Thyroid gland (tissue), 4 donors: ENCODE results near the gene DCDC2B. TPM values are rescaled to one million over a fixed set of nuclear protein-coding genes. Genes with fewer than 3 reads are reported as not detected.

Experiments used
- DNase-seq, 2 donors: peaks; one replicate each; pipeline ENCODE4 v3.0.0-alpha.2; 2019
- H3K27ac ChIP-seq, 3 donors: fragments of 200-600 bp; sonication (generic); 1 replicate in 2 of 3; 2 replicates in 1 of 3; pipeline ENCODE4 v1.5.1; 2016 to 2019; ENCODE audit warnings: mild to moderate bottlenecking in 1 of 3, moderate library complexity in 1 of 3
- H3K27me3 ChIP-seq: fragments of 200-600 bp; sonication (generic); one replicate; pipeline ENCODE4 v1.5.1; 2019
- H3K36me3 ChIP-seq, 2 donors: fragments of 200-600 bp; sonication (generic); one replicate each; pipeline ENCODE4 v1.5.1; 2016 to 2019
- H3K4me1 ChIP-seq, 2 donors: fragments of 200-600 bp; sonication (generic); one replicate each; pipeline ENCODE4 v1.5.1; 2017 to 2019
- H3K4me3 ChIP-seq, 3 donors: fragments of 200-600 bp; sonication (generic); replicated peaks in 1 of 3; 1 replicate in 2 of 3; 2 replicates in 1 of 3; pipeline ENCODE4 v1.5.1; 2016; ENCODE audit warnings: mild to moderate bottlenecking in 1 of 3
- H3K9me3 ChIP-seq: fragments of 200-600 bp; sonication (generic); one replicate; pipeline ENCODE4 v1.5.1; 2017
- POLR2A ChIP-seq, 2 donors: fragments of 450-650 bp; IDR thresholded peaks; one replicate each; pipeline ENCODE4 v1.6.1; 2017; ENCODE audit warnings: antibody characterized with exemption in 2 of 2, mild to moderate bottlenecking in 2 of 2, moderate library complexity in 1 of 2
- WGBS, 2 donors: methylation state at CpG; one replicate each; pipeline ENCODE4 v1.1.5; 2017; 5-methylcytosine and 5-hydroxymethylcytosine counted together
- intact Hi-C: fragments of 100-400 bp; cut with DNase I; formaldehyde crosslinking; loops from one replicate; pipeline ENCODE4 v1.15.1; 2023
- total RNA-seq, 4 donors: library from RNA; depleted of rRNA; stranded (reverse); fragments of >200 nt; gene quantifications; one replicate each; pipeline ENCODE4 v1.2.3, GENCODE V29; 2016
- TF ChIP-seq, protein P1 (sequence below), 6 experiments: fragments of 200-600 bp in 3 of 6; fragments of 450-650 bp in 3 of 6; sonication (generic) in 3 of 6; IDR thresholded peaks; one replicate each; pipeline ENCODE4 v1.5.1; 2016 to 2019; ENCODE audit warnings: antibody characterized with exemption in 6 of 6, mild to moderate bottlenecking in 2 of 6, inconsistent platforms in 1 of 6, moderate library complexity in 1 of 6

The DCDC2B gene
- total RNA-seq, 4 donors from 2014 or later = not detected

DNA sequence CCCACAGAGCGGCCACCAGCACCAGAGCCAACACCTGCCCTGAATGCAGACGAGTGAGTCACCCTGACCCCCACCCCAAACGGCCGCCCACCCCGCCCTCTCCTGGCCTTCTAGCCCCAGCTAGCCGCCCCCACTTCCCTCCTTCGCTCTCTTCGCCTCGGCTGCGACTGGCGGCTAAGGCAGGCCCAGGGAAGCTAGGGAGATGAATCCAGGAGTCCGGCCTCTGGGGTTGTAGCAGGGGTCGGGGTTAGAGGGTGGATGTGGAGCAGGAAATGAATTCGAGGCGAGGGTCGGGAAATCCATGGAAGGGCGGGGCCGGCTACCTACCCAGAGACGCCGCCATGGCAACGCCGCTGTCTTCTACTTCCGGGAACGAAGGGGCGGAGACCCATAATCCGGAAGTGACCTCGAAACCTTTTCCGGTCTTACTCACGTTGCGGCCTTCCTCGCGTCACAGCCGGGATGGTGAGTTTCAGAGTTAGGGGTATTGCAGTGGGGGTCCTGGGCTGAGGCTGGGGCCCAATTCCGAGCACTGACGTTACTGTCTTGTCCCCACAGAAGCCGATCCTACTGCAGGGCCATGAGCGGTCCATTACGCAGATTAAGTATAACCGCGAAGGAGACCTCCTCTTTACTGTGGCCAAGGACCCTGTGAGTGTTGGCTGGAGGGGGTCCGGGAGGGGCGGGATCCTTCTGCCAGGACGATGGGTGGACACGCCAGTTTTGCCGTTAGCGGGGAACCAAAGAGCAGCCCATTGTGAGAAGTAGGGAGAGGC, 13.3 kb downstream of the DCDC2B start, which contains the start of the genes EIF3I and TMEM234:
EIF3I (plus strand) TSS at position 428 of the 776 bp plus-strand sequence; CDS start at position 463, 35 bp downstream.
TMEM234 (minus strand) TSS at position 374 of the 776 bp plus-strand sequence; CDS start at position 343, 31 bp downstream.
- 0 to 2% methylated on average over 33 to 42 of the region's 46 CpGs for WGBS, 2 donors
- intact Hi-C loops = loop anchor here (10.0 kb wide), 1 partner anchor 173 kb away; the partner anchor contains the start of gene BSDC1
- H3K36me3 ChIP-seq = peaks cover 25 to 26% of the 10 kb centered on the region in 2 donors
- TF ChIP-seq, protein P1, sequence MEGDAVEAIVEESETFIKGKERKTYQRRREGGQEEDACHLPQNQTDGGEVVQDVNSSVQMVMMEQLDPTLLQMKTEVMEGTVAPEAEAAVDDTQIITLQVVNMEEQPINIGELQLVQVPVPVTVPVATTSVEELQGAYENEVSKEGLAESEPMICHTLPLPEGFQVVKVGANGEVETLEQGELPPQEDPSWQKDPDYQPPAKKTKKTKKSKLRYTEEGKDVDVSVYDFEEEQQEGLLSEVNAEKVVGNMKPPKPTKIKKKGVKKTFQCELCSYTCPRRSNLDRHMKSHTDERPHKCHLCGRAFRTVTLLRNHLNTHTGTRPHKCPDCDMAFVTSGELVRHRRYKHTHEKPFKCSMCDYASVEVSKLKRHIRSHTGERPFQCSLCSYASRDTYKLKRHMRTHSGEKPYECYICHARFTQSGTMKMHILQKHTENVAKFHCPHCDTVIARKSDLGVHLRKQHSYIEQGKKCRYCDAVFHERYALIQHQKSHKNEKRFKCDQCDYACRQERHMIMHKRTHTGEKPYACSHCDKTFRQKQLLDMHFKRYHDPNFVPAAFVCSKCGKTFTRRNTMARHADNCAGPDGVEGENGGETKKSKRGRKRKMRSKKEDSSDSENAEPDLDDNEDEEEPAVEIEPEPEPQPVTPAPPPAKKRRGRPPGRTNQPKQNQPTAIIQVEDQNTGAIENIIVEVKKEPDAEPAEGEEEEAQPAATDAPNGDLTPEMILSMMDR (IDR thresholded peaks at IDR 0.05) = no peak
- TF ChIP-seq POLR2A (IDR thresholded peaks at IDR 0.05) = peak in 1 of 2 donors; percentile 75
- peak within 1 kb of the TSS; percentile 77 to 89 (median 84) for H3K27ac ChIP-seq
- DNase-seq = peak; percentile 93
- H3K27me3 ChIP-seq = no peaks in the 10 kb centered on the region
- H3K4me1 ChIP-seq = peaks cover 27 to 36% of the 10 kb centered on the region in 2 donors
- H3K4me3 ChIP-seq = peak within 1 kb of the TSS; percentile 61 to 99 (median 90)
- no peaks in the 10 kb centered on the region for H3K9me3 ChIP-seq

DNA sequence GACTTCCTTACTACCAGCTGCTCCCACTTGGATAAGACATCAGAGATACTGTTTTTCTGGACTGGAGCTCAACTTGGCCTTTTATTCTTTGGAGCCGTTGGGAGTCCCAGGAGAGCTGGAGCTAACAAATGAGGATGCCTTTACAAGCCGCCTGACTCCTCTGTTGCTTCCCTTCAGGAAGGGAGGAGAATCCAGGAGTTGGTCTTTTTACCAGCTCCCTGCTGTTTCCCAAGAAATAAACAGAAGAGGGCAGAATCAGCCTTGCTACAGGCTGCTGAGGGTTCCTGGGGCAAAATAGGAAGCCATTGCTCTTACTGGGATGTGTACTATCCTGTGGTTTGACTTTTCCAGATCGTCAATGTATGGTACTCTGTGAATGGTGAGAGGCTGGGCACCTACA, 14.8 kb downstream of the DCDC2B start:
- TF ChIP-seq POLR2A (IDR thresholded peaks at IDR 0.05) = no peak
- TF ChIP-seq, protein P1 (IDR thresholded peaks at IDR 0.05) = no peak
- no peaks in the 10 kb centered on the region for H3K27me3 ChIP-seq
- intact Hi-C loops = loop anchor here (10.0 kb wide), 1 partner anchor 171 kb away; the partner anchor contains the start of gene BSDC1
- no peaks in the 10 kb centered on the region for H3K9me3 ChIP-seq
- H3K4me1 ChIP-seq = peaks cover 27 to 36% of the 10 kb centered on the region in 2 donors
- H3K27ac ChIP-seq = peak overlapping the region in 2 of 3 donors; percentile 77 to 84
- no peak for DNase-seq
- H3K36me3 ChIP-seq = peaks cover 37 to 40% of the 10 kb centered on the region in 2 donors
- 75 to 76% methylated on average over 3 of the region's 3 CpGs for WGBS, 2 donors
- peak overlapping the region in 1 of 3 donors; percentile 99 for H3K4me3 ChIP-seq

DNA sequence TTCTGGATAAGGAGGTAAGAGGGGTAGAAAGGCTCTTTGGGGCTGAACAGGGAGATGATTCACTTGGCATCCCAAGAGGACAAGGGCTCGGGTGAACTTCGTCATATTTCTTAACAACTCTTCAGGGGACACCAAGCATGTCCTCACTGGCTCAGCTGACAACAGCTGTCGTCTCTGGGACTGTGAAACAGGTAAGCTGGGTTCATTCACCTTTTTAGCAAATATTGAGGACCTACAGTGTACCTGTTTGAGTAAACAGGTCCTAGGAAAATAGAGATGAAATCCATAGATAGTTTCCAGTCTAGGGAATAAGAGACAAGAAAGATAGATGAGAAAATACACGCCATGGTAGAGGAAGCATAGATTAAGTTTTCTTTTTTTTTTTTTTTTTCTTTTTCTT, 15.4 kb downstream of the DCDC2B start:
- Histone ChIP-seq H3K27ac (no peak overlapping the region), H3K27me3 (no peaks in the 10 kb centered on the region), H3K4me3 (no peak overlapping the region), H3K36me3 (peaks cover 43 to 46% of the 10 kb centered on the region in 2 donors), H3K9me3 (no peaks in the 10 kb centered on the region), H3K4me1 (peaks cover 27 to 36% of the 10 kb centered on the region in 2 donors)
- intact Hi-C loops = loop anchor here (10.0 kb wide), 1 partner anchor 171 kb away; the partner anchor contains the start of gene BSDC1
- TF ChIP-seq, protein P1 (IDR thresholded peaks at IDR 0.05) = no peak
- no peak for TF ChIP-seq POLR2A (IDR thresholded peaks at IDR 0.05)
- no peak for DNase-seq
- WGBS, 2 donors = 88 to 89% methylated on average over 4 of the region's 4 CpGs

DNA sequence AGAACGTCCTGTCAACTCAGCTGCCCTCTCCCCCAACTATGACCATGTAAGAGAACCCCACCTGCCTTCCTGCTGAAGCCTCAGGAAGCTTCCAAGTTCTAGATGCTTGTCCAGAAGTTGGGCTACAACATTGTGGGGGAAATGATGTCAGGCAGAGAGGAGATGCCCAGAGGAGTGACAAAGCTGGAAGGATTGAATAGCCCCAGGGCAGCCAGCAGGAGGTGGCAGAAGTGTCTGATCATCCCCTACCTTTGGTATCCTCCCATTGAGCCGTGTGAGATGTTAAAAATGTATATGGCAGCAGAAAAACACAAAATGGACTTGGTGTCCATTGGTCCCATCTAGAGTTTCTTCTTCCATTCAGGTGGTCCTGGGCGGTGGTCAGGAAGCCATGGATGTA, 19.9 kb downstream of the DCDC2B start:
- intact Hi-C loops = loop anchor here (10.0 kb wide), 1 partner anchor 166 kb away; the partner anchor contains the start of gene BSDC1
- Histone ChIP-seq H3K36me3 (peaks cover 69 to 74% of the 10 kb centered on the region in 2 donors), H3K4me1 (peaks cover under 1 to 5% of the 10 kb centered on the region in 2 donors), H3K9me3 (no peaks in the 10 kb centered on the region), H3K4me3 (no peak overlapping the region), H3K27me3 (no peaks in the 10 kb centered on the region), H3K27ac (no peak overlapping the region)
- WGBS, 2 donors = 86% methylated on average over 3 of the region's 3 CpGs
- TF ChIP-seq, protein P1 (IDR thresholded peaks at IDR 0.05) = no peak
- no peak for TF ChIP-seq POLR2A (IDR thresholded peaks at IDR 0.05)
- DNase-seq = no peak
